GM19468 (cell line): Measurements from ENCODE around the gene WIZ.

Experiments
- ATAC-seq: cut with Tn5 transposase; IDR thresholded peaks from one replicate; pipeline ENCODE4 v1.9.1; 2021; ENCODE audit warnings: mild to moderate bottlenecking, moderate library complexity, moderate number of reproducible peaks; ENCODE audit not compliant: unreplicated experiment; ENCODE audit errors: extremely low read depth

The WIZ gene

DNA sequence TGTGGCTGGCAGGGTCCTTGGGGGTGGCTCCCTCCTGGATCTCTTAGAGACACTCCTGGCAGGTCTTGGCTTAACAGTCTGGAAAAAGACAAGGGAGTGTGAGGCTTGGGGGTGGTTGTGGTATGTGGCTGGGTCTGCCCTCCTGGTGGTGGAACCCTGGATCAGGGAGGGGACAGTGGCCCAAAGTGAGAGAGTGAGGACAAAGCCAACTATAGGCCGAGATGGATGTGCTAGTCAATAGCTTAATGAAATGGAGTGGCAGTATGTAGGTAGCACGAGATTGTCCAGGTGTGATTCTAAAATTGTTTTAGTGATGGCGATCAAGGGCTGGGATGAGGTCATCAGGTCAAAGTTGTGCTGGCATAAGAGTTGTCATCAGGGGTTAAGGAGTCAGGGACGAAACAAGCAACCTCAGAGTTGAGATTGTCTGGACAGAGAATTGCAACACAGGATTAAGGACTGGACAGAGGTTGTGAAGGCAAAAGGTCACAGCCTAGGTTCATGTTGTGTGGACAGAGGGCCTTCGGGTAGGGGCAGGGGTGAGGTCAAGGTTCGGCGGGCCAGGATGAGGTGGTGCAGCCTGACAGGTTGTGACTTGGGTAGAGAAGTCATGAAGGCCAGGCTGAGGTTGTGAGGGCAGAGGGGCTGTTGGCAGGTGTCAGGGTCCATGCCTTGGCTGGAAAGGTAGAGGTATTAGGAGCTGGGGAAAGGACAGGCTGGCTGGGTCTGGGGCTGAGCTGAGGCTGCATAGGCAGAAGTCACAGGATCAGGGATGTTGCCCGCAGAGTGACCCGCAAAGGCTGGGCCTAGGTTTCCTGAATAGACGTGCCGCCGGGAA lies 19.1 kb upstream of the WIZ start:
- ATAC-seq: no peak

DNA sequence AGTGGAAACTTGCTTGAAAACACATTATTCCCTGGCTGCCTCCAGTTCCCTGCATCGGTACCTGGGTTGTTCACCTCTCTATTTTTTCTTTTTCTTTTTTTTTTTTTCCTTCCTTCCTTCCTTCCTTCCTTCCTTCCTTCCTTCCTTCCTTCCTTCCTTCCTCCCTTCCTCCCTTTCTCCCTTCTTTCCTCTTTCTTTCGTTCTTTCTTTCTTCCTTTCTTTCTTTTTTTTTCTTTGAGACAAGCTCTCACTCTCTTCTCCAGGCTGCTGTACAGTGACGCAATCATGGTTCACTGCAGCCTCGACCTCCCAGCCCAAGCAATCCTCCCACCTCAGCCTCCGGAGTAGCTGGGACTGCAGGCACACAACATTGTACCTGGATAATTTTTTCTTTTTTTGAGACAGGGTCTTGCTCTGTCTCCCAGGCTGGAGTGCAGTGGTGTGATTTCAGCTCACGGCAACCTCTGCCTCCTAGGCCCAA lies 18.0 kb upstream of the WIZ start:
- no peak for ATAC-seq

DNA sequence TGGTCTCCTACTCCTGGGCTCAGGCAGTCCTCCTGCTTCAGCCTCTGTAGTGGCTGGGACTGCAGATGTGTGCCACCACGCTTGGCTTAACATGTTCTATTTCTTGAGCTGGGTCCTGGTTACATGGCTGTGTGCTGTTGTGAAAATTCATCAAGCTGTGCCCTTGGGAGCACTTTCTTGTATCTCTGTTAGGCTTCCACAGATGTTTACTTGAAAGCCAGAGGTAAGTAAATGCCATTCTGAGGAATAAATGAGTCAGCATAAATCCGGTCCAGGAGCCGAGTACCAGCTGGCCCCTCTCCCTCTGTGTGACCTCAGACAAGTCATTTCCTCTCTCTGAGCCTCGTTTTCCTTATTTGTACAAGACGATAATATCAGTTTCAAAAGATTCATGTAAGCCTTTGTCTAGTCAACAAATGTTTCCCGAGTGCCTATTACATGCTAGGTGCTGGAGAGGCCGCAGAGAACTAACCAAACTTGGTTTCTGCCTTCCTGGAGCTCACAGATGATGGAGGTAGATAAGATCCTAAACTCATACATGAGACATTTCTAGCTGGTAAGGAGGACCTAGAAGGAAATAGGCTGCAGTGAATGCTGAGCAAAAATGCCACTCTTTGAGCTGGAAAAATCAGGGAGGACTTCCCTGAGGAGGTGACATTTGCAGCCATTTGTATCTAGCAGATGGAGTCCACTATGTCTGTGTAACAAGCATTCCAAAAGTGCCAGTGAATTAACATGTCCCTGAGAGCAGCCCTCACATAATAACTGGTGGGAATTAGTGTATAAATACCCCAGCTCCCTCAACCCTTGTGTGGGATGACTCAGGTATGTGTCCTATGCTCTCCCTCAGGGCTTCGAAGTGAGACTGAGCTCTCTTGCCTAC lies 17.3 kb upstream of the WIZ start:
- ATAC-seq: peak; percentile 42

DNA sequence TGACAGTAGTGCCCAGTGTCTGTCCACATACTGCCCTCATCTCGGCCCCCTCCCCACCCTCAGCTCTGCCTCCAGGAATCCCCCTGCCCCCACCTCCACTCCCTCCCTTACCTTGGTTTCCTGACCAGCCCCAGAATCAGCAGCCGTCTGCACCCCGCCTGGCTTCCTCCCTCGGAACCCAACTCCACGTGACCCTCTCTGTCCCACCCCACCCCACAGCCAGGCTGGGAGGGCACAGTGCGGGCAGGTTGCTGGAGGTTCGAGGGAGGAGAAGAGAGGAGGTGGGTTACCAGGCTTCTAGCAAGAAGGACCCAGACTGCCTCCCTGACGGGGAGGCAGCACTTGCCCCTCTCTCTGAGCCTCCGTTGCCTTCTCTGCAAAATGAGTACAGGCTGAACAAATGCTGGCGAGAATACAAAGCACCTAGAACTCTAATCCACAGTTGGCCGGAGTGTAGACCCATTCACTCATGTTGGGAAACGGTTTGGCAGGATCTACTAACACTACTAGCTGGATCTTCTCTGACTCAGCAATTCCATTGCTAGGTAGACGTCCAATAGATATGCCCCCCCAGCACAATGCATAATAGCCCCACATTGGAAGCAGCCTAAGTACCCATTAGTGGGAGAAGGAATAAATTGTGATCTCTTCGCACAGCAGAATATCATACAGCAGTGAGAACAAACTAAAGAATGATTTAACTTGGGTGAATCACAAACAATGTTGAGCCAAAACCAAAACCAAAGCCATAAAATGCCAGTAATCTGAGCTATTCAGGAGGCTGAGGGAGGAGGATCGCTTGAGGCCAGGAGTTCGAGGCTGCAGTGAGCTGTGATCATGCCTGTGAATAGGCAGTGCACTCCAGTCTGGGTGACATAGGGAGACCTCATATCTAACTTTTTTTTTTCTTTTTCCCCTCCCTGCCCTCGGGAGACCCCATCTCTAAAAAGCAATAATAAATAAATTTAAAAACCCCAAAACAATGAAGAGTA lies 14.9 kb upstream of the WIZ start, which contains the start of gene RASAL3:
RASAL3 (minus strand) TSS at position 151 of the 992 bp plus-strand sequence. CDS start 186 bp downstream, outside the sequence.
- ATAC-seq: no peak

DNA sequence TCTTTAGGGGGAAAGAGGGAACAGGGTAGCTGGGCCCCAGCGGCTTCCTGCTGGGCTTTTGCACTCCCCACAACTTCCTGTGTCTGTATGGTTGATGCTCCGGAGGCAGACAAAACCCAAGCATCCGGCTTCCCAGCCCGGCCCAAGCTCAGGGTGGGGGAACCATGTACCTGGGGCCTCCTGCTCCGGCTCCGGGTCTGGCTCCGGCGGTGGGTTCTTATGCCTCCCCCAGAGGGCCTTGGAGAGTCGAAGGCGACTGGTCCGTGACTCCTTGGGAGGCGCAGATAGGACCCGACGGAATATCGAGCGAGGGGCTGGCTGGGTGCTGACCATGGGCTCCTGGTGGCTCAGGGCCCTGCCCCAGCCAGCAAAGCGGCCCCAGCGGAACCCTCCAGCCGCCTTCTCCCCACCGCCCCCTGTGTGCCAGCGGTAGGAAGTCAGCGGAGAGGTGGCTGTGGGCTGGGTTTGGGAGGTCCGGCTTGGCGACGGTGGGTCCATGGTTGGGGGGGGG lies 14.2 kb upstream of the WIZ start:
- no peak for ATAC-seq

DNA sequence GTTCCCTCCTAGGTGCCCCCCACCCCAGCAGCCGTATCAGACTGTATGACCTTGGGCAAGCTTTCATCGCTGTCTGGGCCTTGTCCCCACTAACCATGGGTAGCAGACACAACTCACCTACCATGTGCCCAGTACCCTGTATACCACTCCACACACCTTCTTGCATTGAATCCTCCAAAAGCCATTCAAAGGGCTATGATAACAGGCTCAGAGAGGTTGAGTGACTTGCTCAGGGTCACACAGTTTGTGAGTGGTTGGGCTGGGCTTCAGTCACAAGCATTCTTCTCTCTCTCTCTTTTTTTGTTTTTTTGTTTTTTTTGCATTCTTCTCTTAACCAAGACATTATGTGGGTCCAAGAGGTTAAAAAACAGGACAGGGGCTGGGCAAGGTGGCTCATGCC lies 11.9 kb upstream of the WIZ start:
- ATAC-seq: no peak

DNA sequence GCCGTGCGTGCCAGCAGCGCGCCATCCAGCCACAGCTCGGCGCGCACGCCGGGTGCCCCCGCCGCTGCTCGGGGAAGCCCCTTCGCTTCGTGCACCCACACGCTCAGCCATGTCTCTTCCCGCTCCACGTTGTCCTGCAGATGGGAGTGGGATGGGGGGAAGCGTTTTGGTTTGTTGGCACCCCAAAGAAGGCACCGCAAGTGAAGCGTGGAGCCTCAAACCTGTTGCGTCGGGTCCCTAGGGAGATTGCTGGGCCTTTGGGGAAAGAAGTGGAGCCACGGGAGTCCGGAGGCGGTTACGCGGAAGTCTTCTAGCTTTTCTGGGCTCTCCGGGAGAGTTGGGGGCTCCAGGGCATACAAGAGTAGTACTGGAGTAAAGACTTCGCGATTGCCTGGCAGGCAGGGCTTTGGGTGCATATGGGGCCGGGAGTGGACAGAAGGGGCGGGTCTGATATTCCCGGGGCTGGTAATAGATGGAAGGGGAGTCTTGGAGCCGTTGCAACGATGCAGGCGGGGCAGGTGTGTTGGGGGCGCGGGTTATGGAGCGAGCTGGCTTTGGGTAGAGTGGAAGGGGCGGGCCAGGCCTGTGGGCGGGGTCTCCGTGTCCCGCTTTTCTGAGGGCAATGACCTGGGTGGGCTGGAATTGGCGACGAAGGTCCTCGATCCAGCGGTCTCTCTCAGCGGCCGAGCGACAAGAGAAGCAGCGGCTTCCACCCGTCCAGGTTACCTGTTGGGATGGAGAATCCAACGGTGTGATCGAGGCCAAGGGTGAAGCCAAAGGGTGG lies 8.1 kb upstream of the WIZ start:
- no peak for ATAC-seq

DNA sequence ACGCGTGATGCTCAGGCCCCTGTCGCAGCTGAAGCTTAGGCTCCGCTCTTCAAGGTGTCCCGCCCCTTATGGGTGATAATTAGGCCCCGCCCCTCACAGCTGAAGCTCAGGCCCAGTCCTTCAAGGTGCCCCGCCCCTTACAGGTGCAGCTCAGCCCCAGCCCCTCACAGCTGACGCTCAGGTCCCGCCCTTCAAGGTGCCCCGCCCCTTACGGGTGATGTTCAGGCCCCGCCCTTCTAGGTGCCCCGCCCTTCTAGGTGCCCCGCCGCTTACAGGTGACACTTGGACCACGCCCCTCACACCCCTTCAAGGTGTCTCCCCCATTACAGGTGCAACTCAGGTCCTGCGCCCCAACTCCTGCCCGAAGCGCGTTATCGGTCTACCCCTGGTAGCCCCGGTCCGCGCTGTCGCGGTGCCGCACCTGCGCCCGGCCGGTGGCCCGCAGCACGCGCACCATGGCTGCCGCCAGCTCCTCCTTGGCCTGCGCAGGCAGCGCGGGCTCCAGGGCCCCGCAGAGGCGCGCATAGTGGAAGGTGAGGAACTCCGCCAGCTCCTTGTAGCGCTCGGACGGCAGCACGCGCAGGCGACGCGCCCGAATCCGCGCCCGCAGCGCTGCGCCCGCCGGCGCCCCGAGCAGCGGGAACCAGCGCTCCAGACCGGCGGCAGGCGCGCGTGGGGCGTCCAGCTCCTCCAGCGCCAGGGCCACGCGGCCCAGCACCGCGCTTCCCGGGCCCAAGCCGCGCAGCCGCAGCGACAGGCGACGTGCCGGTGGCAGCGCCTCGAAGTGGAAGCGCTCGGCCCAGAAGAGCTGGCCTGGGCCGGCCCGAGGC lies 7.3 kb upstream of the WIZ start:
- no peak for ATAC-seq

DNA sequence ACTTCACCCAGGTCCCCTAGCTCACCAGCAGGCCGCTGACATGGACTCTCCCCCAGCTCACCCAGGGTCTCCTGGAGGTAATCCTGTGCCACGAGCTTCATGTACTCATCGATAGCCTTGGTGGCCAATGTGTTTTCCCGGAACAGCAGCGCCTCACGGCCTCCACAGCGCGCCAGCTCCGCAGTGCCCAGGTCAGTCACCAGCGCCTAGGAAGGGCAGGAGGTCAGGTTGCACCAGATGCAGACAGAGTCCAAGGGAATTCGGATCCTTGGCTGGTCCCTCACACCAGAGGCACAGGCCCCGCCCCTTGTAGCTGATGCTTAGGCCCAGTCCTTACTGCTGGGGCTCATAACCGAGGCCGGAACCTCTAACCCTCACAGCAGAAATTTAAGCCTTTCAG lies 6.7 kb upstream of the WIZ start:
- ATAC-seq: no peak

DNA sequence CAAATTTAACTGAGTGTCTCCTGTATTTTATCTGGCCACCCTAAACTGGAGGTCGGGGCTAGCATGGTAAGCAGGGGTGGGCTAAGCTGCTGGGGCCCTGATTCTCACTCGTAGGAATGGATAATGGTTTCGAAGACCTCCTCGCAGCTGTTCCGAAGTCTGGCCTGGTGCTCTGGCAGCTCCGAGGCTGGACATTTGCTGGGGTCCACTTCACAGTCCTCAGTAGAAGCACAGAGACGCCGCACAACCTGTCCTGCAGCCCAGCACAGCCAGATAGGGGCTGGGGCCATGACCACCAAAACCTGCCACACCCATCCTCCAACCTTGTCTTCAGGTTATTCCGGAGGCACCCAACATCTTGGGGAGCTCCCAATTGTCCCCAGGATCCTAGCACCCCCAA lies 6.2 kb upstream of the WIZ start:
- ATAC-seq: no peak

DNA sequence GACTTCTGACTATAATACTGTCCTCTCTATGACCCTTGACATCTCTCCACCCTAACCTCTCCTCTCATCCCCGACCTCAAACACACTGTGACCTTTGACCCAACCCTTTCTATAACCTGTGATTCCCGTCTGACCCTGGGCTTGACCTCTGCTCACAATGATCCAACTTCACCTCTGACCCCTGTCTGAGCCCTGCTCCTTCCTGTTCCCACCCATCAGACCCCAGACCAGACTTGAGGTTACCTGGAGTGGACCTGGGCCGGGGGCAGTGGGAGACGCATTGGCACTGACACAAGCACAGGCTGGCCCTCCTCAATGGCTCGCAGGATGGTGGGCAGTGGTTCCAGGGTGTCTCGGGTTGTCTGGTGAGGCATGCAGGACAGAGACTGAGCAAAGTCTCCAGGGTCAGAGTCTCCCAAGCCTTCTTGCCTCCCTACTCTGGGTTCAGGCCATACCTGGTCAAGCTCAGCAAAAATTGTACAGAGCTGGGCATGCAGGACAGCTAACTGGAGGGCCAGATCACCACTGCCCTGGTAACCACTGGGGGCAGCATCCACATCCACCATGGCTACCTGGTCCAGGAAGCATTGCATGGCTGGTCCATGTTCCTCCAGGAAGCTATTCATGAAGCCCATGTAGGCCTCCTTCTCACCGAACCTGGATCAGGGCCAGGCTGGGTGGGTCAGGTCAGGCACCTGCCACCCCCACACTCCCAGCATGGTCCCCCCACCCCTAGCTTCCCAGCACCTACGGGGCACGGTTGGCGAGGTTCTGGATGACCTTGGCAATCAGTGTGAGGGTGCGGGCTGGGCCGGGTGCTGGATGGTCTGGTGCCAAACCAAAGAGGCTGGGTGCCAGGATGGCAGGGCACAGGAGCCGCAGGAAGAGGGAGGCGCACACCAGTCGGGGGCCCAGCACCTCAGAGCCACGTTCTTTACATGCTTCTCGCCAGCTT lies 4.4 kb upstream of the WIZ start:
- ATAC-seq: no peak

DNA sequence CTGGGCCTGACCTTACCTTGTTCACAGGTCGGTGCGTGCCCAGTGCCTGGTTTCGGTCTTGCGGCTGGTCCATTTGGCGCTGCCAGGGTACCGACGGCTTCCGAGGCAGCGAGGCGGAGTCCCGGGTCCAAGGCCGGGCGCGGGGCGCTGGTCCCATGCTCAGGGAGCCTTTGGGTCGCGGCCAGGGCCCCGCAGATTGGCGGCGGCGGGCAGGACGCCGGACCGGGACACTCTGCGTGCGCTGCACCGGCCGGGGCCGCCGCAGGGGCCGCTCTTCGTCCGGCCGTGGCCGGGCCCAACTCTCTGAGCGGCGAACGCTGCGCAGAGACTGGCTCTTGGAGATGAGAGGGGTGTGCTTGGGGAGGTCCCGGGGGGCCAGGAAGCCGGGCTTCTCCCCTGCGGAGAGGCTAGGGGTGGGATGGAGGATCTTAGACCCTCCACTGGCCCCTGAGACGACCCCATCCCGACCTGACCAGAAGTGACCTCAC lies 3.4 kb upstream of the WIZ start:
- no peak for ATAC-seq

DNA sequence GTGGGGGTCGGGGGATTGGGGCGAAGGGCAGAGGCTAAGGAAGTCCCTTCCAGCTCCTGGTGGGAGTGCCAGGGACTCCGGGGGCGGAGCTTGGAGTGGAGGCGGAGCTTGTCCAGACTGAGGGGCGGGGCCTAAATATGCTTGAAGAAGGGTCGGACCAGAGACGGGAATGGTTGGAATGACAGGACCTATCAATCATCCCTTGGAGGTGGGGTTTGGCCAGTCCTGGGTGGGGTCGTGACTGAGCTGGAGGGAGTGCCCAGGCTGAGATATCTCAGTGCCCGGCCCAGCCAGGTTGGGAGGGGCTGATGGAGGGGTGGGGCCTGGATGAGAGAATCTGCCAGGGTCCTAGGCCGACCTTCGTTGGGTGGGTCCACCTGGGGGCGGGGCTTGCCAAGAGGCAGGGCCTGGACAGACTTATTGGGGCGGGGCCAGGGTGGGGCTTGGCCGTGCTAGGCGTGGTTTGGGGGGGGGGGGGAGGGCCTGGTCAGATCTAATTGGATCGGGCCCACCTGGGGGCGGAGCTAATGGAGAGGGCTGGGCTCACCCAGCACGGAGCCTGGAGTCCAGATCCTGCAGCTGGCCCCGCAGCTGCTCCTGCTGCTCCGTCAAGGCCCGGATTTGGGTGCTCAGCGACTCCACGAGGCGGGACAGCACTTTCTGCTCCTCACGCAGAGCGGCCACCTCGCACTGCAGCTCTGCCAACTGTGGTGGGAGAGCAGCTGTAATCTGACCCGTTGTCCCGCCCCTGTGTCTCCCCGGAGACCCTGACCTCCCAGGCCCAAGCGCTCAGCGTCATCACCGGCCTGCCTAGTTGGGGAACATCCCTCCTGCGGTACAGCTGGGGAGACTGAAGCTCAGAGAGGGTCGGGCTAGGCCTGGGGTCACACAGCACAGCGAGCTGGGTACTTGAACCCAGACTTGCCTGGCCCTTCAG lies 2.6 kb upstream of the WIZ start:
- no peak for ATAC-seq

DNA sequence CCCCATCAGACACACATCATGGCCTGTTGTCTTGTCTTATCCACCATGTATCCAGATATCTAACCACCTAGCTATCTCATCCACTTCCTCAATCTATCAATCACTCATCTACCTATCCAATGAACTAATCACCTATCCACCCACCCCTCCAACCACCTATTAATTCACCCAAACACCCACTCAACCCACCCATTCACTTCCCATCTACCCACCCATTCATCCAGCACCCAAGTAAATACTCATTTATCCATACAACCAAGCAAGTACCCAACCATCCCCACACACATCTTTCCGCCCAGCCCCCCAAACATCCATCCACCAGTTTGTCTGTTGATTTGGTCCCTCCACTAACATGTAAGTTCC lies 753 bp upstream of the WIZ start:
- ATAC-seq: no peak

DNA sequence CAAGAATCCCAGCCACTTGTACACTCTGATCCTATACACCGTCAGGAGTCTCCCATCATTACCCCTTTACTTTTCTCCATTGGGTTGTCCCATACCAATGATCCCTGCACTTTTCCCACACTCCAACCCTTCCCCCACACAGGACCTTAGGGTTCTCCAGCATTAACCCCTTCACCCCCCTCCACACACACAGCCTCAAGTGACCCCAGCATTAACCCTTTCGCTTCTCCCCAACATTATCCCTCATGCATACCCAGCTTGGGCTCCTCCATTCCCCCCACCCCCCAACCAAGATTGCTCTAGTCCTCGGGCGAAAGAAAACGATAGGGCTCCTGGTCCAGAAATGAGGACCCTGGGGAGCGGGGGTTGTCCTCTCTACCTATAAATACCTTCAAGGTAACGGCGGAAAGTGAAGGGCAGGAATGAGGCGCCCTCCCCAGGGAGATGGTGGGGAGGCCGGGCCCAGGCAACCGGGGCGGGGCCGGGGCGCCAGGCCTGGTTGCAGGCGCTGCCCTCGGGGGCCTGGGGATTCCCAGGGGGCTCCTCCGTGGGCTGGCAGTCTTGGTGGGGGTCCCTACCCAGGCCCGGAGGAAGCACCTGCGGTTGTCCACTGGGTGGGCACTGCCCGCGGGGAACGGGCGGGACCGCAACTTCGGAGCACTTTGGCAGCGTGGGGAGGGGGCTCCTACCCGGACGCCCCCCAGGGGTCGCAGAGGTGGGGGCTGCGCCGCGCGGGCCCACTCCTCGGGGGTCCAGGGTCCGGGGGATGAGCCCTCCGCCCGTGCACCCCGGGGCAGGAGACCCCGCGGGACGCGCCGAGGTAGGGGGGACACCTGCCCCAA lies 757 bp downstream of the WIZ start:
- ATAC-seq: no peak
